Measurements from ENCODE around the gene IL2RG. TPM values are rescaled to one million over a fixed set of nuclear protein-coding genes. Genes with fewer than 3 reads are reported as not detected.
A peak's percentile ranks its signal among the peaks of the same experiment; 100 is the strongest.

Gene IL2RG
- total and polyA plus RNA-seq, 2 experiments from 2014 or later: 0.26 TPM; not detected in 1

DNA sequence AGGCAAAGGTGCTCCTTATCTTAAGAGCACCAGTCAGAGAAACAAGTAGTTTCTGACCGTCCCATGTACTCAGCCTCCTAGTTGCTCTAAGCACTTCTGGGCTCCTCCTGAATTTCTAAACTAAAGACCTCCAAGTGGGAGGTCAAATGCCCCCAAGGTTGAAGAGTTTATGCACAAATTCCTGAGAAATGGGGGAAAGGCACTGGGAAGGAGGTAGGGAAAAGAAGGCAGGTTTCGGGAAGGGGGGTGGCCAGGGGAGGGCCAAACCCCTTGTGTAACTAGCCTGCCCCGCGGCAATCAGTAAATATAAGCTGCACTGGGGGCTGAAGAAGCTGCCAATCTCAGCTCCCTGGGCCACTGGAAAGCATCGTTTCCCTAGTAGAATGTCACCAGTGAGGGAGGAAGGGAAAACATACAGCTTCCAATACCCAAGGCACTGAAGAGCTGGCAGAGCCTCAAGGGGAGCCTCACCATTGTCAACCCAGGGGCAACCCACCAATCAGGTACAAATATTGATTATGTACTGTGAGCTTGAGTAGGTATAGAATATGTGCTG is 12.3 kb downstream of the IL2RG start:
- Histone ChIP-seq H3K79me2 (replicated peaks; ENCODE audit: insufficient read depth) (peaks cover 18% of the 10 kb centered on the region), H3K4me2 (peak overlapping the region; percentile 84), H3K27ac (ENCODE audit: low read depth) (peak overlapping the region; percentile 90), H4K20me1 (replicated peaks; ENCODE audit: insufficient read depth) (no peaks in the 10 kb centered on the region), H3F3A (replicated peaks; ENCODE audit: low read depth) (peaks cover 5% of the 10 kb centered on the region; the same call in 1 of the 2 replicates), H3K27me3 (ENCODE audit: insufficient read depth) (peaks cover 4% of the 10 kb centered on the region; the same call in 1 of the 2 replicates), H3K9me2 (ENCODE audit: insufficient read depth) (no peaks in the 10 kb centered on the region), H2AFZ (no peak overlapping the region), H3K36me3 (ENCODE audit: insufficient read depth) (no peaks in the 10 kb centered on the region), H3K4me1 (ENCODE audit: insufficient read depth) (peaks cover 47% of the 10 kb centered on the region), H3K4me3 (peak overlapping the region; percentile 78)
- TF ChIP-seq STAT1 (IDR thresholded peaks at IDR 0.05; ENCODE audit: unreplicated experiment): no peak
- TF ChIP-seq, protein P1, sequence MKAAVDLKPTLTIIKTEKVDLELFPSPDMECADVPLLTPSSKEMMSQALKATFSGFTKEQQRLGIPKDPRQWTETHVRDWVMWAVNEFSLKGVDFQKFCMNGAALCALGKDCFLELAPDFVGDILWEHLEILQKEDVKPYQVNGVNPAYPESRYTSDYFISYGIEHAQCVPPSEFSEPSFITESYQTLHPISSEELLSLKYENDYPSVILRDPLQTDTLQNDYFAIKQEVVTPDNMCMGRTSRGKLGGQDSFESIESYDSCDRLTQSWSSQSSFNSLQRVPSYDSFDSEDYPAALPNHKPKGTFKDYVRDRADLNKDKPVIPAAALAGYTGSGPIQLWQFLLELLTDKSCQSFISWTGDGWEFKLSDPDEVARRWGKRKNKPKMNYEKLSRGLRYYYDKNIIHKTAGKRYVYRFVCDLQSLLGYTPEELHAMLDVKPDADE (IDR thresholded peaks at IDR 0.05): no peak
- TF ChIP-seq, protein P2, sequence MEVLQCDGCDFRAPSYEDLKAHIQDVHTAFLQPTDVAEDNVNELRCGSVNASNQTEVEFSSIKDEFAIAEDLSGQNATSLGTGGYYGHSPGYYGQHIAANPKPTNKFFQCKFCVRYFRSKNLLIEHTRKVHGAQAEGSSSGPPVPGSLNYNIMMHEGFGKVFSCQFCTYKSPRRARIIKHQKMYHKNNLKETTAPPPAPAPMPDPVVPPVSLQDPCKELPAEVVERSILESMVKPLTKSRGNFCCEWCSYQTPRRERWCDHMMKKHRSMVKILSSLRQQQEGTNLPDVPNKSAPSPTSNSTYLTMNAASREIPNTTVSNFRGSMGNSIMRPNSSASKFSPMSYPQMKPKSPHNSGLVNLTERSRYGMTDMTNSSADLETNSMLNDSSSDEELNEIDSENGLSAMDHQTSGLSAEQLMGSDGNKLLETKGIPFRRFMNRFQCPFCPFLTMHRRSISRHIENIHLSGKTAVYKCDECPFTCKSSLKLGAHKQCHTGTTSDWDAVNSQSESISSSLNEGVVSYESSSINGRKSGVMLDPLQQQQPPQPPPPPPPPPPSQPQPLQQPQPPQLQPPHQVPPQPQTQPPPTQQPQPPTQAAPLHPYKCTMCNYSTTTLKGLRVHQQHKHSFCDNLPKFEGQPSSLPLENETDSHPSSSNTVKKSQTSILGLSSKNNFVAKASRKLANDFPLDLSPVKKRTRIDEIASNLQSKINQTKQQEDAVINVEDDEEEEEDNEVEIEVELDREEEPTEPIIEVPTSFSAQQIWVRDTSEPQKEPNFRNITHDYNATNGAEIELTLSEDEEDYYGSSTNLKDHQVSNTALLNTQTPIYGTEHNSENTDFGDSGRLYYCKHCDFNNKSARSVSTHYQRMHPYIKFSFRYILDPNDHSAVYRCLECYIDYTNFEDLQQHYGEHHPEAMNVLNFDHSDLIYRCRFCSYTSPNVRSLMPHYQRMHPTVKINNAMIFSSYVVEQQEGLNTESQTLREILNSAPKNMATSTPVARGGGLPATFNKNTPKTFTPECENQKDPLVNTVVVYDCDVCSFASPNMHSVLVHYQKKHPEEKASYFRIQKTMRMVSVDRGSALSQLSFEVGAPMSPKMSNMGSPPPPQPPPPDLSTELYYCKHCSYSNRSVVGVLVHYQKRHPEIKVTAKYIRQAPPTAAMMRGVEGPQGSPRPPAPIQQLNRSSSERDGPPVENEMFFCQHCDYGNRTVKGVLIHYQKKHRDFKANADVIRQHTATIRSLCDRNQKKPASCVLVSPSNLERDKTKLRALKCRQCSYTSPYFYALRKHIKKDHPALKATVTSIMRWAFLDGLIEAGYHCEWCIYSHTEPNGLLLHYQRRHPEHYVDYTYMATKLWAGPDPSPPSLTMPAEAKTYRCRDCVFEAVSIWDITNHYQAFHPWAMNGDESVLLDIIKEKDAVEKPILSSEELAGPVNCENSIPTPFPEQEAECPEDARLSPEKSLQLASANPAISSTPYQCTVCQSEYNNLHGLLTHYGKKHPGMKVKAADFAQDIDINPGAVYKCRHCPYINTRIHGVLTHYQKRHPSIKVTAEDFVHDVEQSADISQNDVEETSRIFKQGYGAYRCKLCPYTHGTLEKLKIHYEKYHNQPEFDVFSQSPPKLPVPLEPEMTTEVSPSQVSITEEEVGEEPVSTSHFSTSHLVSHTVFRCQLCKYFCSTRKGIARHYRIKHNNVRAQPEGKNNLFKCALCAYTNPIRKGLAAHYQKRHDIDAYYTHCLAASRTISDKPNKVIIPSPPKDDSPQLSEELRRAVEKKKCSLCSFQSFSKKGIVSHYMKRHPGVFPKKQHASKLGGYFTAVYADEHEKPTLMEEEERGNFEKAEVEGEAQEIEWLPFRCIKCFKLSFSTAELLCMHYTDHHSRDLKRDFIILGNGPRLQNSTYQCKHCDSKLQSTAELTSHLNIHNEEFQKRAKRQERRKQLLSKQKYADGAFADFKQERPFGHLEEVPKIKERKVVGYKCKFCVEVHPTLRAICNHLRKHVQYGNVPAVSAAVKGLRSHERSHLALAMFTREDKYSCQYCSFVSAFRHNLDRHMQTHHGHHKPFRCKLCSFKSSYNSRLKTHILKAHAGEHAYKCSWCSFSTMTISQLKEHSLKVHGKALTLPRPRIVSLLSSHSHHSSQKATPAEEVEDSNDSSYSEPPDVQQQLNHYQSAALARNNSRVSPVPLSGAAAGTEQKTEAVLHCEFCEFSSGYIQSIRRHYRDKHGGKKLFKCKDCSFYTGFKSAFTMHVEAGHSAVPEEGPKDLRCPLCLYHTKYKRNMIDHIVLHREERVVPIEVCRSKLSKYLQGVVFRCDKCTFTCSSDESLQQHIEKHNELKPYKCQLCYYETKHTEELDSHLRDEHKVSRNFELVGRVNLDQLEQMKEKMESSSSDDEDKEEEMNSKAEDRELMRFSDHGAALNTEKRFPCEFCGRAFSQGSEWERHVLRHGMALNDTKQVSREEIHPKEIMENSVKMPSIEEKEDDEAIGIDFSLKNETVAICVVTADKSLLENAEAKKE (CRISPR knock-in tag; IDR thresholded peaks at IDR 0.05): no peak
- TF ChIP-seq EZH2phosphoT487 (IDR thresholded peaks at IDR 0.05; ENCODE audit: unreplicated experiment): no peak
- no peak for TF ChIP-seq ZNF114 (CRISPR knock-in tag; IDR thresholded peaks at IDR 0.05)
- TF ChIP-seq ZNF331 (CRISPR knock-in tag; IDR thresholded peaks at IDR 0.05; ENCODE audit: low read depth): no peak
- TF ChIP-seq POLR2AphosphoS5 (IDR thresholded peaks at IDR 0.05; ENCODE audit: low read depth): no peak
- TF ChIP-seq JUNB (IDR thresholded peaks at IDR 0.05; ENCODE audit: unreplicated experiment): no peak
- TF ChIP-seq CREB1 (CRISPR knock-in tag; IDR thresholded peaks at IDR 0.05; ENCODE audit: low read depth): no peak
- no peak for TF ChIP-seq EZH2 (IDR thresholded peaks at IDR 0.05; ENCODE audit: low read depth, unreplicated experiment)
- TF ChIP-seq, protein P3, sequence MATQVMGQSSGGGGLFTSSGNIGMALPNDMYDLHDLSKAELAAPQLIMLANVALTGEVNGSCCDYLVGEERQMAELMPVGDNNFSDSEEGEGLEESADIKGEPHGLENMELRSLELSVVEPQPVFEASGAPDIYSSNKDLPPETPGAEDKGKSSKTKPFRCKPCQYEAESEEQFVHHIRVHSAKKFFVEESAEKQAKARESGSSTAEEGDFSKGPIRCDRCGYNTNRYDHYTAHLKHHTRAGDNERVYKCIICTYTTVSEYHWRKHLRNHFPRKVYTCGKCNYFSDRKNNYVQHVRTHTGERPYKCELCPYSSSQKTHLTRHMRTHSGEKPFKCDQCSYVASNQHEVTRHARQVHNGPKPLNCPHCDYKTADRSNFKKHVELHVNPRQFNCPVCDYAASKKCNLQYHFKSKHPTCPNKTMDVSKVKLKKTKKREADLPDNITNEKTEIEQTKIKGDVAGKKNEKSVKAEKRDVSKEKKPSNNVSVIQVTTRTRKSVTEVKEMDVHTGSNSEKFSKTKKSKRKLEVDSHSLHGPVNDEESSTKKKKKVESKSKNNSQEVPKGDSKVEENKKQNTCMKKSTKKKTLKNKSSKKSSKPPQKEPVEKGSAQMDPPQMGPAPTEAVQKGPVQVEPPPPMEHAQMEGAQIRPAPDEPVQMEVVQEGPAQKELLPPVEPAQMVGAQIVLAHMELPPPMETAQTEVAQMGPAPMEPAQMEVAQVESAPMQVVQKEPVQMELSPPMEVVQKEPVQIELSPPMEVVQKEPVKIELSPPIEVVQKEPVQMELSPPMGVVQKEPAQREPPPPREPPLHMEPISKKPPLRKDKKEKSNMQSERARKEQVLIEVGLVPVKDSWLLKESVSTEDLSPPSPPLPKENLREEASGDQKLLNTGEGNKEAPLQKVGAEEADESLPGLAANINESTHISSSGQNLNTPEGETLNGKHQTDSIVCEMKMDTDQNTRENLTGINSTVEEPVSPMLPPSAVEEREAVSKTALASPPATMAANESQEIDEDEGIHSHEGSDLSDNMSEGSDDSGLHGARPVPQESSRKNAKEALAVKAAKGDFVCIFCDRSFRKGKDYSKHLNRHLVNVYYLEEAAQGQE (IDR thresholded peaks at IDR 0.05; ENCODE audit: unreplicated experiment): no peak
- TF ChIP-seq NANOG (IDR thresholded peaks at IDR 0.05; ENCODE audit: borderline replicate concordance): no peak
- TF ChIP-seq, protein P4, sequence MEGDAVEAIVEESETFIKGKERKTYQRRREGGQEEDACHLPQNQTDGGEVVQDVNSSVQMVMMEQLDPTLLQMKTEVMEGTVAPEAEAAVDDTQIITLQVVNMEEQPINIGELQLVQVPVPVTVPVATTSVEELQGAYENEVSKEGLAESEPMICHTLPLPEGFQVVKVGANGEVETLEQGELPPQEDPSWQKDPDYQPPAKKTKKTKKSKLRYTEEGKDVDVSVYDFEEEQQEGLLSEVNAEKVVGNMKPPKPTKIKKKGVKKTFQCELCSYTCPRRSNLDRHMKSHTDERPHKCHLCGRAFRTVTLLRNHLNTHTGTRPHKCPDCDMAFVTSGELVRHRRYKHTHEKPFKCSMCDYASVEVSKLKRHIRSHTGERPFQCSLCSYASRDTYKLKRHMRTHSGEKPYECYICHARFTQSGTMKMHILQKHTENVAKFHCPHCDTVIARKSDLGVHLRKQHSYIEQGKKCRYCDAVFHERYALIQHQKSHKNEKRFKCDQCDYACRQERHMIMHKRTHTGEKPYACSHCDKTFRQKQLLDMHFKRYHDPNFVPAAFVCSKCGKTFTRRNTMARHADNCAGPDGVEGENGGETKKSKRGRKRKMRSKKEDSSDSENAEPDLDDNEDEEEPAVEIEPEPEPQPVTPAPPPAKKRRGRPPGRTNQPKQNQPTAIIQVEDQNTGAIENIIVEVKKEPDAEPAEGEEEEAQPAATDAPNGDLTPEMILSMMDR (conservative IDR thresholded peaks at IDR 0.05; ENCODE audit: low read depth in 2 of 2): no peak
- no peak overlapping the region for H3K27ac Mint-ChIP-seq
- H3K27me3 Mint-ChIP-seq (ENCODE audit: insufficient read depth, low read depth, poor library complexity): peaks cover 5% of the 10 kb centered on the region
- H3K4me1 Mint-ChIP-seq: peaks cover 43% of the 10 kb centered on the region
- no peaks in the 10 kb centered on the region; the same call in 2 of the 3 replicates for H3K9me3 Mint-ChIP-seq
- H3K36me3 Mint-ChIP-seq (ENCODE audit: low read depth): peaks cover 10% of the 10 kb centered on the region; the same call in 1 of the 3 replicates
- ATAC-seq (no peak), DNase-seq (ENCODE audit: low spot score) (peak; percentile 62)
- peak overlapping the region; percentile 66 for H3K4me3 Mint-ChIP-seq

Data from GM23338 (cell line).